ENCODE measurements around the gene DHX9.

GRCh38 chr1:182930985-182931384 lies 91.8 kb downstream of the DHX9 start:
- TF ChIP-seq CTCF (optimal IDR thresholded peaks at IDR 0.05 in 1 of 3, IDR thresholded peaks at IDR 0.05 in 1 of 3, conservative IDR thresholded peaks at IDR 0.05 in 1 of 3; ENCODE audit: extremely low read depth in 1 of 3, insufficient read depth in 2 of 3, low read length in 3 of 3) (no peak), EZH2 (IDR thresholded peaks at IDR 0.05; ENCODE audit: low read length) (no peak)
